IPS-20b (cell line): ENCODE measurements around the gene PTGR2.
"Not testable (repeated sequence)": the region's sequence is repeated elsewhere in the genome, so short reads cannot be mapped to it uniquely, and the experiment has no call there.

Experiments used
- H3K27ac ChIP-seq: one replicate; pipeline ENCODE4 v1.5.1; 2013; ENCODE audit warnings: low read length
- H3K27me3 ChIP-seq: 2 replicates; pipeline ENCODE4 v1.6.1; 2013; ENCODE audit warnings: mild to moderate bottlenecking, low read length, inconsistent platforms; ENCODE audit not compliant: insufficient read depth
- H3K36me3 ChIP-seq: 2 replicates; pipeline ENCODE4 v1.6.1; 2013; ENCODE audit warnings: low read depth, mild to moderate bottlenecking, inconsistent platforms, low read length, moderate library complexity; ENCODE audit not compliant: insufficient read depth
- H3K4me1 ChIP-seq: 2 replicates; pipeline ENCODE4 v1.6.1; 2013; ENCODE audit warnings: mild to moderate bottlenecking, control low read depth, inconsistent platforms, low read length, moderate library complexity; ENCODE audit not compliant: insufficient read depth
- H3K4me3 ChIP-seq: 2 replicates; pipeline ENCODE4 v1.5.1; 2013; ENCODE audit warnings: mild to moderate bottlenecking, low read length, inconsistent platforms
- H3K9ac ChIP-seq: 2 replicates; pipeline ENCODE4 v1.6.1; 2013; ENCODE audit warnings: low read depth, mild to moderate bottlenecking, inconsistent platforms, low read length, moderate library complexity
- H3K9me3 ChIP-seq: 2 replicates; pipeline ENCODE4 v1.6.1; 2013; ENCODE audit warnings: mild to moderate bottlenecking, low read depth, low read length, inconsistent platforms; ENCODE audit not compliant: insufficient read depth

PTGR2 gene

GRCh38 chr14:73834261-73834625, 17.4 kb upstream of the PTGR2 start:
- Histone ChIP-seq H3K4me3 (0 out of 2 replicates have a peak overlapping the region, but pooled peaks have one; percentile 1), H3K27ac (no peak overlapping the region), H3K9ac (no peak overlapping the region), H3K4me1 (peaks cover 19% of the 10 kb centered on the region; the same call in 1 of the 2 replicates), H3K36me3 (no peaks in the 10 kb centered on the region), H3K27me3 (no peaks in the 10 kb centered on the region), H3K9me3 (no peaks in the 10 kb centered on the region)

- H3K9me3 ChIP-seq, H3K4me3 ChIP-seq, H3K36me3 ChIP-seq, H3K27me3 ChIP-seq, H3K27ac ChIP-seq, H3K9ac ChIP-seq: not testable (repeated sequence)
- H3K4me1 ChIP-seq: peaks cover 16% of the 10 kb centered on the region; the same call in 1 of the 2 replicates
These were observed 13.2 kb upstream of the PTGR2 start for GRCh38 chr14:73838293-73839034.

GRCh38 chr14:73842201-73842600, 9.4 kb upstream of the PTGR2 start:
- H3K27ac ChIP-seq: no peak overlapping the region
- H3K27me3 ChIP-seq: no peaks in the 10 kb centered on the region
- H3K9ac ChIP-seq: no peak overlapping the region
- no peaks in the 10 kb centered on the region; the same call in 1 of the 2 replicates for H3K4me1 ChIP-seq
- H3K4me3 ChIP-seq: no peak overlapping the region
- H3K9me3 ChIP-seq: no peaks in the 10 kb centered on the region
- no peaks in the 10 kb centered on the region for H3K36me3 ChIP-seq

GRCh38 chr14:73842851-73843250, 8.8 kb upstream of the PTGR2 start:
- Histone ChIP-seq H3K9ac (no peak overlapping the region), H3K9me3 (no peaks in the 10 kb centered on the region), H3K4me1 (no peaks in the 10 kb centered on the region), H3K27me3 (no peaks in the 10 kb centered on the region), H3K27ac (no peak overlapping the region), H3K36me3 (no peaks in the 10 kb centered on the region), H3K4me3 (no peak overlapping the region)

- no peaks in the 10 kb centered on the region for H3K27me3 ChIP-seq
- H3K27ac ChIP-seq: no peak overlapping the region
- no peaks in the 10 kb centered on the region for H3K9me3 ChIP-seq
- H3K4me3 ChIP-seq: no peak overlapping the region
- H3K9ac ChIP-seq: no peak overlapping the region
- H3K36me3 ChIP-seq: no peaks in the 10 kb centered on the region
- H3K4me1 ChIP-seq: no peaks in the 10 kb centered on the region
These were observed 8.3 kb upstream of the PTGR2 start for GRCh38 chr14:73843296-73843695.

GRCh38 chr14:73846947-73847346, 4.7 kb upstream of the PTGR2 start:
- Histone ChIP-seq H3K27me3 (no peaks in the 10 kb centered on the region), H3K9me3 (no peaks in the 10 kb centered on the region), H3K4me1 (peaks cover 5% of the 10 kb centered on the region; the same call in 1 of the 2 replicates), H3K27ac (no peak overlapping the region), H3K9ac (no peak overlapping the region), H3K4me3 (no peak overlapping the region), H3K36me3 (no peaks in the 10 kb centered on the region)

- Histone ChIP-seq H3K9ac (peak overlapping the region; percentile 96), H3K4me1 (peaks cover 8% of the 10 kb centered on the region; the same call in 1 of the 2 replicates), H3K27me3 (no peaks in the 10 kb centered on the region), H3K4me3 (peak overlapping the region; percentile 91), H3K27ac (peak overlapping the region; percentile 84), H3K9me3 (no peaks in the 10 kb centered on the region), H3K36me3 (peaks cover 7% of the 10 kb centered on the region; the same call in 1 of the 2 replicates)
These were observed 631 bp upstream of the PTGR2 start for GRCh38 chr14:73851000-73851399.

- H3K9ac ChIP-seq: no peak overlapping the region
- no peak overlapping the region for H3K27ac ChIP-seq
- no peak overlapping the region for H3K4me3 ChIP-seq
- H3K4me1 ChIP-seq: no peaks in the 10 kb centered on the region
- H3K36me3 ChIP-seq: peaks cover 59% of the 10 kb centered on the region
- H3K9me3 ChIP-seq: no peaks in the 10 kb centered on the region
- no peaks in the 10 kb centered on the region for H3K27me3 ChIP-seq
These were observed 7.5 kb downstream of the PTGR2 start for GRCh38 chr14:73859145-73859544.

- Histone ChIP-seq H3K9me3 (no peaks in the 10 kb centered on the region), H3K27me3 (no peaks in the 10 kb centered on the region), H3K9ac (no peak overlapping the region), H3K4me1 (no peaks in the 10 kb centered on the region), H3K36me3 (peaks cover 69% of the 10 kb centered on the region), H3K27ac (no peak overlapping the region), H3K4me3 (no peak overlapping the region)
These were observed 9.4 kb downstream of the PTGR2 start for GRCh38 chr14:73861073-73861472.

- no peak overlapping the region for H3K4me3 ChIP-seq
- H3K27me3 ChIP-seq: no peaks in the 10 kb centered on the region
- H3K36me3 ChIP-seq: peaks cover 71% of the 10 kb centered on the region
- H3K9ac ChIP-seq: no peak overlapping the region
- H3K27ac ChIP-seq: no peak overlapping the region
- no peaks in the 10 kb centered on the region for H3K4me1 ChIP-seq
- no peaks in the 10 kb centered on the region for H3K9me3 ChIP-seq
These were observed 10.8 kb downstream of the PTGR2 start for GRCh38 chr14:73862480-73862879.

- no peak overlapping the region for H3K4me3 ChIP-seq
- H3K9ac ChIP-seq: no peak overlapping the region
- H3K27ac ChIP-seq: no peak overlapping the region
- H3K27me3 ChIP-seq: no peaks in the 10 kb centered on the region
- H3K4me1 ChIP-seq: no peaks in the 10 kb centered on the region
- H3K9me3 ChIP-seq: no peaks in the 10 kb centered on the region
- peaks cover 74% of the 10 kb centered on the region for H3K36me3 ChIP-seq
These were observed 11.6 kb downstream of the PTGR2 start for GRCh38 chr14:73863209-73863608.

- H3K27ac ChIP-seq: no peak overlapping the region
- no peaks in the 10 kb centered on the region for H3K9me3 ChIP-seq
- peaks cover 61% of the 10 kb centered on the region for H3K36me3 ChIP-seq
- no peaks in the 10 kb centered on the region; the same call in 1 of the 2 replicates for H3K4me1 ChIP-seq
- H3K27me3 ChIP-seq: no peaks in the 10 kb centered on the region
- no peak overlapping the region for H3K9ac ChIP-seq
- no peak overlapping the region for H3K4me3 ChIP-seq
These were observed 14.0 kb downstream of the PTGR2 start for GRCh38 chr14:73865534-73866113.
